GM19193 (cell line): ENCODE data around the gene CPN2.

ENCODE experiments used
- POLR2A ChIP-seq: IDR thresholded peaks from 4 replicates; pipeline ENCODE4 v1.6.1; 2011; ENCODE audit not compliant: insufficient read depth, insufficient read length; ENCODE audit errors: extremely low read depth

The CPN2 gene

DNA sequence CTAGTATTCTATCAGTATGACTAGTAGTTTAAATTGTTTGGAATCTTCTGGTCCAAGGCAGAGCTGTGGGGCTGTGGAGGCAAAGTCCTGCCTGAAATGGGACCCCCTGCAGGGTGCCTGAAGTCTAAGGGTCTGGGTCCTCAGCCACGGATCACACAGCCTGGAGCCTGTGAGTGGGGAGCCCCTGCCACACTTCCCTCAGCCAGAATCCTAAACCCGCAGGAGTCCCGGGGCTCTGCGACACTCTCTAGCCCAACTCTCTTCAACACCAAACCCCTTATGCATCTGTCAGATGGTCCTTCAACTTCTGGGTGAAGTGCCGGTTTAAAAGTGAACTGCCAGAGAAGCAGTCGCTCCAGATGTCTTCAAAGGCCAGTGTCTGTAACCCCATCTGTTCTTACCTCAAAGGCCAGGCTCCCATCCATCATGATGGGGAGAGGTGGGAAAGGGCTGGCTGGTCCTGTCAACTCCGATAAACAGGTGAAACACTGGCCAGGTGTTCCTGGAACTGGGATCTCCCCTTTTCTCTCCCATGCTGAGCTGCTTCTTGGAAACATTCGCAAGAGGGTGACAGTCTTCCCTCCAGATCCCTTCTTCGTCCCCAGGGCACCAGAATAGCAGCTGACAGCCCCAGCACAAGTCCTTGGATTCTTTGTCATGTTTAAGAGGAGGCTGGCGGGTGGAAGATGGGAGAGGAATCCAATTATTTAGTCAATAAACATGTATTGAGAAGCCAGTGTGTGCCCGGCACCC, 45.6 kb downstream of the CPN2 start:
- no peak for TF ChIP-seq POLR2A

DNA sequence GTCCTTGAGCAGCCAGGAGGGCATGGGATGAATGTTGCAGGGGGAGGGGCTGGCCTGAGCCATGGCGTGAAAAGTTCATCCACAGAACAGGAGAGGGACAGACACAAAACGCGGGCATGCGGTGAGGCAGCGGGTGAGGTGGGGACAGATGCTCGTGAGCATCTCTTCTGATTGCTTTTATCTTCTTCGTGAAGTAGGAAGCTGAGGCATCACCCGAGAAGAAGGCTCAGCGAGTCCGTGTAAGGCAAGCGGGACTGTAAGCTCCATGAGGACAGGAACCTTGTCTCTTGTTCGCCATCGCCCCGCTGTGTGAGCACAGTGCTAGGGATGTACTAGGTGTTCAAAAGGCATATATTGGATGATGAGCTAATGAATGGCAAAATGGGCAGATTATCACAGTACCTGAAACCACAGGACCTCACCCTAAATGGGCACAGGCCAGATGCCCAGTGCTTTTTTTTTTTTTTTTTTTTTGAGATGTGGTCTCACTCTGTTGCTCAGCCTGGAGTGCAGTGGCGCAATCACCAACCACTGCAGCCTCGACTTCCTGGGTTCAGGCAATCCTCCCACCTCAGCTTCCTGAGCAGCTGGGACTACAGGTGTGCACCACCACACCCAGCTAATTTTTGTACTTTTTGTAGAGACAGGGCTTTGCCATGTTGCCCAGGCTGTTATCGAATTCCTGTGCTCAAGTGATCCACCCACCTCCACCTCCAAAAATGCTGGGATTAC, 46.8 kb downstream of the CPN2 start:
- no peak for TF ChIP-seq POLR2A

DNA sequence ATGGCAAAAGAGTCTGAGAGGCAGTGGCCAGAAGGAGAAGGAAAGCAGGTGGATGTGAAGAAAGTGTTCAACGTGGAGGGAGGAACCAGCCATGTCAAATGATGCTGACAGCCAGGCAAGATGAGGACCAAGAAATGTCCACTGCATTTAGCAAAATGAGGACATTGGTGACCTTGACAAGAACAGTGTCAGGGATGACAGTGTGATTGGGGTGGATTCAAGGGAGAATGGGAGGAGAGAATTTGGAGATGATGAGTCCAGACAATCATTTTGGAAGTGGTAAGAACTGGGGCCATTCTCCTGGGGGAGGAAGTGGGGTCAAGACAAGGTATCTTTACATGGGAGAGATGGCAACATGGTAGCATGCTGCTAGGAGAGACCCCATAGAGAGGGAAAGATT, 47.4 kb downstream of the CPN2 start:
- no peak for TF ChIP-seq POLR2A

DNA sequence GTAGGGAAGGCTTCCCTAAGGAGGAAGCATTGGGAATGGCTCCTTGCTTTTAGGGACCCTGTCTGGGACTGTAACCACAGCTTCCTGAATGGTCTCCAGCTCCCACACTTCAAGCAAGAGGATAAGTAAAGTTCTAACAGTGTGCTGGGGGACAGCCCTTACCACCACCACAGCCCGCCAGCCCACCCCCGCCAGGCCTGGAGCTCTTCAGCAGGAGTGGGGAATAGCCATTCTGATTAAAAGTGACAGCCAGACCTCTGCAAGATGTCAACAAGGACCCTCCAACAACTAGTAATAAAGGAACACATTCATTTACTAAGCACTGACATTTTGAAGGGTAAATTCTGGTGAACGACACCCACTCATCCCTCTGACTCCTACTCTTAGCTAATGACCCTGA, 49.4 kb downstream of the CPN2 start:
- TF ChIP-seq POLR2A = no peak

DNA sequence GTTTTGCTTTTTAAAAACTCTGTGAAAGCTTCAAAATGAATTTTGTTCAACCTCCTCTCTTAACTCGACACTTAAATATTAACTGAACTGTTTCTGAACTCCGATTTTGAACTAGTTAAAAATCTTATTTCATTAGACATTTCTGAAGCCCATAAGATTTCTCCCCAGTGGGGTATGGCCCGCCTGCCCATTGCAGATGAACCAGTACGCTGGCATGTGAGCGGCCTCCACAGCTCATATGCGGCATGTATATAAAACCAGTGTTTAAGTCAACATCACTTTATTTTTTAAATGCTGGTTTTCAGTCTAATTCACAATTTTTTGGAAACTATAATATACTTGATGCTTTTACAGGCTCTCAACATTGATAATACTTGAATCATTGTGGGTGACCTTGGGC, 50.2 kb downstream of the CPN2 start:
- no peak for TF ChIP-seq POLR2A

DNA sequence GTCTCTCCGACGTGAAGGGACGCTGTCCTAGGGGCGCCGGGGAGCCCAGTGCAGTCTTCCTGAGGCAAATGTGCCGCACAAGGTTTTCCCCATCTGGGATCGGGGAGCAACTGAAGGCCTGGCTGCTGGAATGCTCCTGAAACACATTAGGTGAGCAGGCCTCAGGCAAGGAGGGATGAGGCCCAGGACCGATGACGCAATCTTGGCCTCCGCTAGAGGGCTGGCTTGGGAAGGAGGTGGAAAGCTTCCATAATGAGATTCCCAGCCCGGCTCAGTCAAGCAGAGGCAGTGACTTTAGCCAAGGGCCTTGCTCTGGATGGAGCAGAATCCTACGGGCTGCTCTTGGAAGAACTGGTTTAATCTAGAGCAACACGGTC, 50.8 kb downstream of the CPN2 start:
- no peak for TF ChIP-seq POLR2A

DNA sequence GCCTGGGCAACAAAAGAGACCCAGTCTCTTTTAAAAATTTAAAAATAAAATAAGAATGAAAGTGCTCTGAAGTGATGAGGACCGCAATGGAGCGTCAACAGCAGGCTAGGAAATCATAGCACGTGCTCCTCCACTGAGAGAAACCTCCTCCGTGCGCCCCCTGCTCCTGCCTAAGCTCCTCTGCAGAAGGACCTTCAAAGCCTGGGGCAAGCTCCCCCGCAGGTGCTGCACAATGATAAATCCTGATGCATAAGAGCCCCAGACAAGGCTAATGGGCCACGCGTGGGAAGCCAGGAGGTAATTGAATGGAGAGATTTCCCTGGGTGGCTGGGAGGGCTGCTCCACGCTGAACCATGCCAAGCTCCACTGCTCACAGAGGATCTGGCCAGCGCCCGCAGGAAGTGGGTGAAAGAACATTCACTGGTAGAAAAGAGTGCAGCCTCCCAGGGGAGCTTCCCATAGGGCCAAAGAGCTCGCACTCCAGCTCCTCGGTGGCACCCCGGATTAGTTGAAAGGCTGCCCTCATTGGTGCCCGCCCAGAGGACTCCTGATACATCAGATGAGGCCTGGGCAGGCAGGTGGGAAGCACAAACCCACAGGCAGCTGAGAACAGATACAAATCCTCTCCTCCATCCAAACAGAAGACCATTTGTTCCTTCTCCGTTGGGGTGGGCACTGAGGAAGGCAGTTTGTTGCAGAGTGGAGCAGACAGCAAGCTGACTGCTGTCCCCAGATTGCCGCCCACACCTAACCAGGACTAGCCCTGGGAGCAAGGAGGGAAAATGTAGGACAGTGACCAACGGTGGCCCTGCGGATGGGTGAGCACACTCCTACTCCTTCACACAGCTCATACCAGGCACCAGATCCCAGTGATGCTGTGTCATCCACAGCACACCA, 52.5 kb downstream of the CPN2 start:
- TF ChIP-seq POLR2A = no peak

DNA sequence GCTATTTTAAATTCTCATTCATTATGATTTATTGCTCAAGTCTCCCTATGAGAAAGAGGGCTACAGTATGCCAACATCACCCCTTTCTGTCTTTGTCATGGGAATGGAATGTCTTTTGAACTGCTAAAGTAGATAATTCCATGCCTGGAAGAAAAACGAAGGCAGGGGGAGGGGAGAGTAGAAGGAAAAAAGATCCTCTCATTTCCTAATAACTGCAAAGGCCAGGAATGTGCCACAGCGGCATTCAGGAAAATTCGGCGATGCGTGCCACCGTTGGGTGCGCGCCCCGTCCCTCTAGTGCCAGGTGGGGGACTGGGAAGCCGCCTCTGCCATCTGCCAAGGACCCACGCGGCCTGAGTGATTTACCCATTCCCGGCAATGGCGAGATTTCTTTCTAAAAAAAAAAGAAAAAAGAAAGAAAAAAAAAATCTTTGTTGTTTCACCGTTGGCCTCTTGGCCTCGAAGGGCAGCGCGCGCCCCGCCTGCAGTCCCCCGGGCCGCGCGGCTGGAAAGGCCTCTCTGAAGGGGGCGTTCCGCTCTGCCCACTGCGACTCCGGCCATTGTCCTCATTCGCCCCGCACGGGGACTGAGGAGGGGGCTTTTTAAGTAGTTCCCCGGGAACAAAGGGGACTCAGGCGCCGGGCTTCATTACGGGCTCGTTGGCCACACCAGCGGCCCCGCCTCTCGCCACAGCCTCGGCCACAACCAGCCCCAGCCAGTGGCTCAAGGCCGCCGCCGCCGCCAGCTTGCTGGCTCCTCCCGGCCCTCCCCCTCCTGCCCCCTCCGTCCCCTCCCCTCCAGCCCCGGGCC, 54.5 kb downstream of the CPN2 start:
- no peak for TF ChIP-seq POLR2A

DNA sequence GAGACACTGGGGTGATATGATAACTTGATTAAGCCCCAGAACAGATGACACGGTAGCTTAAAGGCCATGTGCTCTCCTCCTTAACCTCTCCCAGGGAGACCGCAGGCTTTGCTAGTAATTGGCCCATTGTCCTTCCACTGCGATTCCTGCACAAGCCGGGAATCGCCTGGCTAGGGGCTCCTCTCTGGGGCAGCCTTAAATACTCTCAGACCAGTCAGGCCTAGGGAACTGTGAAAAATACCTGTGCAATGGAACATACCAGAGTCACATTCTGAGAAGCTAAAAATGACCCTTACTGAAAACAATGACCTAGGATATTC, 56.3 kb downstream of the CPN2 start:
- no peak for TF ChIP-seq POLR2A

DNA sequence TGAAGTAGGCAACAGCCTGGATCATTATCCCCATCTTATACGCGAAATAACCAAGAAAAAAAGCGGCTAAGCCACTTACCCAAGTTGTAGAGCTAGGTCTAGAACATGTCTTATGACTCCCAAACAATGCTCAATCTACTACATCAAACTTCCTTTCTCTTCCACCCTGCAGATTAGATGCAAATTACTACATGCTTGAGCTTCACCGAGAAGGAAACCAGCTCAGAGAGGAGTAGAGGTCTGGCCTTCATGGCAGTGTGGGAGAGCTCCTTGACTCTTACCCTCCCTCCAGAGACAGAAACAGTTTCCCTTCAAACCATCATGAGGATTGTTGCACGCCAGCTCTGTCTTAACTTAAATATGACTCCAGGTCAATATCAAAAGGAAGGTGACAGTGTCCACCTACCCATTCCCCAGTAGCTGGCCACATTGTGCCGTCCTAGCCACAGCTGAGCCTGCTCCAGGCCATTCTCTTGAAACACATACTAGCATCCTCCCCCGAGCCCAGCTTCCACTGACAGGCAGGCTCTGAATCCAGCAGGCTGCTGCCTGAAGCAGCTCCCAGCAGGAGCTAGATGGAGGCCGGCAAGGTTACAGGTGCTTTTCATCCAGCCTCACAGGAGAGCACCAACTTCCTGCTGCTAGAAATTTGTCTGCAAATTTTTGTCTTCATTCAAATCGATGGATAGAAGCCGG, 56.8 kb downstream of the CPN2 start:
- TF ChIP-seq POLR2A = no peak

DNA sequence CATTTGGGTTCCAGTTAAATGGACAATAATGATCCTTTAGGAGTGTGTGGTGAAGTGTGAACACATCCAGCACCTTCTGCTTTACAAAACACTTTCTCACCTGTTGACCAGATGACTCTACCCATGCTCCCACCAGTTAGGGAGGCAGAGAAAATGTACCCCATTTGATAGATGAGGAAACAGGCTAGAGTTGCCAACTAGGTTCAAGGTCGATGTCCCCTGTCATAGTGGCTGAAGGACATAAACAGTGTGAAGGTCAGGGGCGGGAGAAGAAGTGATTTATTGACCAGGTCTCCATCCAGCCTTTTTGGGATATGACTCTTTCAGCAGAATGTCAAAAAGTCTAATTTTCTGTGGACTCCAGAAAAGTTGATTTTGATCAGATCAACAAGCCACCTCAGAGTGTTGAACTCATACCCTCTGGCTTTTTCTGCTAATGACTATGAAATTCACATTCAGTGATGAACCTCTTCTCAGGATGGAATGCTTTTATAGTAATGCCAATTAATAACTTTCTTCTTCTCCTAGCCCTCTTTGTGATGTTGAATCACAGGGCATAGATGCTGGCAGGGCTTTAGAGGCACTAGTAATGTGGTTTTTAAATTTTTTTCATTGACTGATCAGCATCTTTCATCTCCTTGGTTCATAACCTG, 57.5 kb downstream of the CPN2 start:
- no peak for TF ChIP-seq POLR2A

DNA sequence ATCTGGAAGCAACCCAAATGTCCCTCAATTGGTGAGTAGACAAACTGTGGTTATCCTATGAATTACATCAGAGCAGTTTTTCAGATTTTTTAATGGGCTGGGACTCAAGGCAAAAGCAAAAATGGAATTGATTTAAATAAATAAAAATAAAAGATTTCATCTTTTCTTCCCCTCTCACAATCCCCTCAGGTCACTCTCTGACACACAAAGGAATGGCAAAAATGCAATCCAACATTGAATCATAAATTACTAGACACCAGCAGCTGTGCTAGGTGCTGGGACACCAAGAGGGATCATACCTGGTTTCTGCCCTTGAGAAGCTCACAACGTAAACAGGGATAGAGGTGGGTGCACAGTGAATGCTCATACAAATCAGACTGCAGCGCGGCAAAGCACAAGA, 58.8 kb downstream of the CPN2 start:
- no peak for TF ChIP-seq POLR2A
